Measurements from ENCODE around the gene LNX1. TPM values are rescaled to one million over a fixed set of nuclear protein-coding genes. Genes with fewer than 3 reads are reported as not detected.

LNX1 gene
- total and polyA plus RNA-seq, 10 of the 15 experiments (the other 5 are each of a cell fraction or from before 2014, with no cell fraction given) = 0.72 to 1.4 (median 1.0) TPM

DNA sequence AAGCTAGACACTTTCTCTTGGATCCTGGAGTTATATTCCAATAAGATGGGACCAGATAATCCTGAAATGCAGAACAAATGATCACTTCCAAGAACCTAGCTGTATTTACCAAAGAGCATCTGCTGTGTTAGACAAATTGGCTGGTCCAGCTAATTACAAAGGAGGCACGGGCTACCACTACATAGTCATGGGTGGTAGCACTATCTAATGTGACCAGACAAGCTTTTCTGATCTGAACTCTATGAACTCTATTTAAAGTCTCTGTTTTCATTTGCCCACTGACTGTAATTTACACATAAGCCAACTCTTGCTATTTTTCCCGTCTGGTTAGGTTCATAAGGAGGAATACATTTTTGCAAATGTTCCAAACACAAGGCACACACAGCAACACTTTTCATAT lies 34.6 kb downstream of the LNX1 start (continued):
- TF ChIP-seq, protein P1, sequence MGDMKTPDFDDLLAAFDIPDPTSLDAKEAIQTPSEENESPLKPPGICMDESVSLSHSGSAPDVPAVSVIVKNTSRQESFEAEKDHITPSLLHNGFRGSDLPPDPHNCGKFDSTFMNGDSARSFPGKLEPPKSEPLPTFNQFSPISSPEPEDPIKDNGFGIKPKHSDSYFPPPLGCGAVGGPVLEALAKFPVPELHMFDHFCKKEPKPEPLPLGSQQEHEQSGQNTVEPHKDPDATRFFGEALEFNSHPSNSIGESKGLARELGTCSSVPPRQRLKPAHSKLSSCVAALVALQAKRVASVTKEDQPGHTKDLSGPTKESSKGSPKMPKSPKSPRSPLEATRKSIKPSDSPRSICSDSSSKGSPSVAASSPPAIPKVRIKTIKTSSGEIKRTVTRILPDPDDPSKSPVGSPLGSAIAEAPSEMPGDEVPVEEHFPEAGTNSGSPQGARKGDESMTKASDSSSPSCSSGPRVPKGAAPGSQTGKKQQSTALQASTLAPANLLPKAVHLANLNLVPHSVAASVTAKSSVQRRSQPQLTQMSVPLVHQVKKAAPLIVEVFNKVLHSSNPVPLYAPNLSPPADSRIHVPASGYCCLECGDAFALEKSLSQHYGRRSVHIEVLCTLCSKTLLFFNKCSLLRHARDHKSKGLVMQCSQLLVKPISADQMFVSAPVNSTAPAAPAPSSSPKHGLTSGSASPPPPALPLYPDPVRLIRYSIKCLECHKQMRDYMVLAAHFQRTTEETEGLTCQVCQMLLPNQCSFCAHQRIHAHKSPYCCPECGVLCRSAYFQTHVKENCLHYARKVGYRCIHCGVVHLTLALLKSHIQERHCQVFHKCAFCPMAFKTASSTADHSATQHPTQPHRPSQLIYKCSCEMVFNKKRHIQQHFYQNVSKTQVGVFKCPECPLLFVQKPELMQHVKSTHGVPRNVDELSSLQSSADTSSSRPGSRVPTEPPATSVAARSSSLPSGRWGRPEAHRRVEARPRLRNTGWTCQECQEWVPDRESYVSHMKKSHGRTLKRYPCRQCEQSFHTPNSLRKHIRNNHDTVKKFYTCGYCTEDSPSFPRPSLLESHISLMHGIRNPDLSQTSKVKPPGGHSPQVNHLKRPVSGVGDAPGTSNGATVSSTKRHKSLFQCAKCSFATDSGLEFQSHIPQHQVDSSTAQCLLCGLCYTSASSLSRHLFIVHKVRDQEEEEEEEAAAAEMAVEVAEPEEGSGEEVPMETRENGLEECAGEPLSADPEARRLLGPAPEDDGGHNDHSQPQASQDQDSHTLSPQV (IDR thresholded peaks at IDR 0.05) = no peak
- TF ChIP-seq, protein P2, sequence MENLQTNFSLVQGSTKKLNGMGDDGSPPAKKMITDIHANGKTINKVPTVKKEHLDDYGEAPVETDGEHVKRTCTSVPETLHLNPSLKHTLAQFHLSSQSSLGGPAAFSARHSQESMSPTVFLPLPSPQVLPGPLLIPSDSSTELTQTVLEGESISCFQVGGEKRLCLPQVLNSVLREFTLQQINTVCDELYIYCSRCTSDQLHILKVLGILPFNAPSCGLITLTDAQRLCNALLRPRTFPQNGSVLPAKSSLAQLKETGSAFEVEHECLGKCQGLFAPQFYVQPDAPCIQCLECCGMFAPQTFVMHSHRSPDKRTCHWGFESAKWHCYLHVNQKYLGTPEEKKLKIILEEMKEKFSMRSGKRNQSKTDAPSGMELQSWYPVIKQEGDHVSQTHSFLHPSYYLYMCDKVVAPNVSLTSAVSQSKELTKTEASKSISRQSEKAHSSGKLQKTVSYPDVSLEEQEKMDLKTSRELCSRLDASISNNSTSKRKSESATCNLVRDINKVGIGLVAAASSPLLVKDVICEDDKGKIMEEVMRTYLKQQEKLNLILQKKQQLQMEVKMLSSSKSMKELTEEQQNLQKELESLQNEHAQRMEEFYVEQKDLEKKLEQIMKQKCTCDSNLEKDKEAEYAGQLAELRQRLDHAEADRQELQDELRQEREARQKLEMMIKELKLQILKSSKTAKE (IDR thresholded peaks at IDR 0.05; ENCODE audit: low read depth, poor library complexity, severe bottlenecking) = no peak
- TF ChIP-seq, protein P3, sequence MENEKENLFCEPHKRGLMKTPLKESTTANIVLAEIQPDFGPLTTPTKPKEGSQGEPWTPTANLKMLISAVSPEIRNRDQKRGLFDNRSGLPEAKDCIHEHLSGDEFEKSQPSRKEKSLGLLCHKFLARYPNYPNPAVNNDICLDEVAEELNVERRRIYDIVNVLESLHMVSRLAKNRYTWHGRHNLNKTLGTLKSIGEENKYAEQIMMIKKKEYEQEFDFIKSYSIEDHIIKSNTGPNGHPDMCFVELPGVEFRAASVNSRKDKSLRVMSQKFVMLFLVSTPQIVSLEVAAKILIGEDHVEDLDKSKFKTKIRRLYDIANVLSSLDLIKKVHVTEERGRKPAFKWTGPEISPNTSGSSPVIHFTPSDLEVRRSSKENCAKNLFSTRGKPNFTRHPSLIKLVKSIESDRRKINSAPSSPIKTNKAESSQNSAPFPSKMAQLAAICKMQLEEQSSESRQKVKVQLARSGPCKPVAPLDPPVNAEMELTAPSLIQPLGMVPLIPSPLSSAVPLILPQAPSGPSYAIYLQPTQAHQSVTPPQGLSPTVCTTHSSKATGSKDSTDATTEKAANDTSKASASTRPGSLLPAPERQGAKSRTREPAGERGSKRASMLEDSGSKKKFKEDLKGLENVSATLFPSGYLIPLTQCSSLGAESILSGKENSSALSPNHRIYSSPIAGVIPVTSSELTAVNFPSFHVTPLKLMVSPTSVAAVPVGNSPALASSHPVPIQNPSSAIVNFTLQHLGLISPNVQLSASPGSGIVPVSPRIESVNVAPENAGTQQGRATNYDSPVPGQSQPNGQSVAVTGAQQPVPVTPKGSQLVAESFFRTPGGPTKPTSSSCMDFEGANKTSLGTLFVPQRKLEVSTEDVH (IDR thresholded peaks at IDR 0.05; ENCODE audit: low read depth, partially characterized antibody) = no peak
- TF ChIP-seq EZH2 (IDR thresholded peaks at IDR 0.05; ENCODE audit: borderline replicate concordance, control insufficient read depth, low read depth, low read length) (no peak), FOXM1 (IDR thresholded peaks at IDR 0.05; ENCODE audit: low read depth, low read length) (no peak), GABPA (IDR thresholded peaks at IDR 0.05; ENCODE audit: low read depth) (no peak), RAD51 (IDR thresholded peaks at IDR 0.05) (no peak), RBBP5 (conservative IDR thresholded peaks at IDR 0.05) (no peak), CHD2 (IDR thresholded peaks at IDR 0.05; ENCODE audit: borderline replicate concordance, low read depth, low read length) (no peak), IRF4 (IDR thresholded peaks at IDR 0.05; ENCODE audit: low read depth, low read length) (no peak), IKZF1 (conservative IDR thresholded peaks at IDR 0.05) (no peak), ESRRA (IDR thresholded peaks at IDR 0.05; ENCODE audit: low read length) (no peak)
- TF ChIP-seq, protein P4, sequence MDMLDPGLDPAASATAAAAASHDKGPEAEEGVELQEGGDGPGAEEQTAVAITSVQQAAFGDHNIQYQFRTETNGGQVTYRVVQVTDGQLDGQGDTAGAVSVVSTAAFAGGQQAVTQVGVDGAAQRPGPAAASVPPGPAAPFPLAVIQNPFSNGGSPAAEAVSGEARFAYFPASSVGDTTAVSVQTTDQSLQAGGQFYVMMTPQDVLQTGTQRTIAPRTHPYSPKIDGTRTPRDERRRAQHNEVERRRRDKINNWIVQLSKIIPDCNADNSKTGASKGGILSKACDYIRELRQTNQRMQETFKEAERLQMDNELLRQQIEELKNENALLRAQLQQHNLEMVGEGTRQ (IDR thresholded peaks at IDR 0.05; ENCODE audit: borderline replicate concordance, low read depth, low read length) = no peak

All from GM12878 (cell line).